RWPE1 (cell line): ENCODE results near the gene TMPRSS2.

Experiments
- CTCF ChIA-PET: fragments of 350-600 bp; sonication (Branson Sonifier 250); formaldehyde crosslinking; extraction: SDS; loops from one replicate; lab custom pipeline; 2021; lab: Yijun Ruan, JAX
- POLR2A ChIA-PET: fragments of 400-600 bp; formaldehyde crosslinking; extraction: SDS; loops from one replicate; lab custom pipeline; 2020; ENCODE audit warnings: antibody characterized with exemption; ENCODE audit not compliant: low non-redundant PET; lab: Yijun Ruan, JAX
- DNase-seq: peaks from one replicate; pipeline ENCODE4 v3.0.0; 2012; ENCODE audit warnings: low spot score
- H3K27ac ChIP-seq: fragments of 450-650 bp; 2 replicates; pipeline ENCODE4 v1.5.1; 2017
- CTCF ChIP-seq: fragments of 450-650 bp; conservative IDR thresholded peaks from 2 replicates; pipeline ENCODE4 v1.5.1; 2017; ENCODE audit warnings: low read depth, mild to moderate bottlenecking

TMPRSS2 gene

GRCh38 chr21:41444703-41445464 is 63.1 kb downstream of the TMPRSS2 start:
- no peak for TF ChIP-seq CTCF
- CTCF ChIA-PET, result interaction anchor here (0.6 kb wide), 1 partner anchor 975 kb away, joined by 3 read pairs; no protein-coding TSS in a partner anchor
- no peak for DNase-seq
- POLR2A ChIA-PET, result no interaction called here
- no peak overlapping the region for H3K27ac ChIP-seq

- TF ChIP-seq CTCF, result no peak
- ChIA-PET CTCF (no interaction called here), POLR2A (no interaction called here)
- no peak for DNase-seq
- no peak overlapping the region for H3K27ac ChIP-seq
Observed at GRCh38 chr21:41443562-41443961, 64.4 kb downstream of the TMPRSS2 start.

DNA sequence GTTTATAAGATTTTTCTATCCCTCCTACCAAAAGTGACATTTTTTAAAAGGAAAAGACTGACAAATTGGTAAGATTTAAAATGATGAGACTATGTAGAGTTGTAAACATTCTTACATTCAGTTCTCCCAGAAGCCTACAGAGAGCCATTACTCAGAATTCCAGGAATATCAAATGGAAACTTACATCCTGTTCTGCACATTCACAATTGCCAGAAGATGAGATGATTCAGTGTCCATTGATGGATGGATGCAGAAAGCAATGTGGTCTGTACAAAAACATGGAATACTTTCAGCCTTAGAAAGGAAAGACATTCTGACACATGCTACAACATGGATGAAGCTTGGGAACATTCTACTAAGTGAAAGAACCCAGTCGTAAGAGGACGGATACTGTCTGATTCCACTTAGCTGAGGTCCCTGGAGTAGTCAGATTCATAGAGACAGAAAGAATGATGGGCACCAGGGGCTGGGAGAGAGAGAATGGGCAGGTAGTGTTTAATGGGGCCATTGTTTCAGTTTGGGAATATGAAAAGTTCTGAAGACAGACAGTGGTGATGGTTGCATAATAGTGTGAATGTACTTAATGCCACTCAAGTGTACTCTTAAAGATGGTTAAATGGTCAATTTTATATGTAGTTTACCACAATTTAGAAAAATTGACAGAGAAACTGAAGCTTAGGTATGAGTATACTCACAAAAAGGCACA is 65.3 kb downstream of the TMPRSS2 start:
- ChIA-PET CTCF (no interaction called here), POLR2A (no interaction called here)
- TF ChIP-seq CTCF, result no peak

GRCh38 chr21:41441546-41441945 is 66.4 kb downstream of the TMPRSS2 start:
- no peak for TF ChIP-seq CTCF
- POLR2A ChIA-PET, result no interaction called here
- DNase-seq, result no peak
- no peak overlapping the region for H3K27ac ChIP-seq
- CTCF ChIA-PET, result no interaction called here

More for the DNA sequence above, 65.3 kb downstream of the TMPRSS2 start:
- no peak overlapping the region for H3K27ac ChIP-seq
- no peak for DNase-seq

DNA sequence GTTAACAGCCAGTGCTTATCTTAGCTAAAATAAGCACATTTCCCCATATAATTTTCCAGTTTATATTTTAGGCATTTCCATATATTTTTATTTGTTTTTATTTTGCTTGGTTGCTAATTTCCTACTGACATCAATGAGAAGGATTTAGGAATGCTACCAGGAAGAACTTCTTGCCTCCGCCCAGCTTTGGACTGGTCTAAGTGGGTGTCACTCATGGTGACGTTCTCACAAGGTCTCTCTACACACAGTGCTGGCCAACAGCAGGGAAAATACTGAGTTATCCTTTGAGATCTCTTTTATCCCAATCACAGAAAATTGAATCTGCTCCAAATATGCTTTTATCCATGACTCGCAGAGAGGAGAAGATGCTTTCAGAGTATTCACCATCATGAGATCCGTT is 68.7 kb downstream of the TMPRSS2 start:
- no peak for DNase-seq
- H3K27ac ChIP-seq, result no peak overlapping the region
- CTCF ChIA-PET, result no interaction called here
- no peak for TF ChIP-seq CTCF
- POLR2A ChIA-PET, result no interaction called here

- no peak for DNase-seq
- TF ChIP-seq CTCF, result no peak
- POLR2A ChIA-PET, result no interaction called here
- CTCF ChIA-PET, result no interaction called here
- no peak overlapping the region for H3K27ac ChIP-seq
Observed at GRCh38 chr21:41438425-41439113, 69.4 kb downstream of the TMPRSS2 start.
